Fibroblast of gingiva (primary cell): ENCODE measurements around the gene KANK3.
"Not testable (repeated sequence)": the region's sequence is repeated elsewhere in the genome, so short reads cannot be mapped to it uniquely, and the experiment has no call there.

Source experiments
- DNase-seq: peaks from one replicate; pipeline ENCODE4 v3.0.0-alpha.2; 2011; ENCODE audit warnings: low read depth

Gene KANK3

GRCh38 chr19:8337728-8338127 is 5.3 kb downstream of the KANK3 start:
- no peak for DNase-seq

DNA sequence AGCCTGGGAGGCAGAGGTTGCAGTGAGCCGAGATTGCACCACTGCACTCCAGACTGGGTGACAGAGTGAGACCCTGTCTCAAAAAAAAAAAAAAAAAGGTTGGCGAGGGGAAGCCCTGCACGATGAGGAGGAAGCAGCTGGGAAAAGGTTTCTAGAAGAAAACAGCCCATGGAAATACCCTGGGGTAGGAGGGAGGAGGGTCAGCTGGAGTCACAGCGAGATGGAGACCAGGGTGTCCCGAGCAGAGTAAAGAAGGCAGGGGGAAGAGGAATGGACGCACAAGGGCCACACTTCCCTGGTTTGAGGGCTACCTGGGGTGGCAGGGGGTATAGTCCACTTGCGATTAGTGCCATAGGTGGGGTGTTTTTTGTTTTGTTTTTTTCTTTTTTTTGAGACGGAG is 6.4 kb downstream of the KANK3 start:
- DNase-seq: no peak

- DNase-seq: no peak
Observed at GRCh38 chr19:8336072-8336569, 6.9 kb downstream of the KANK3 start.

DNA sequence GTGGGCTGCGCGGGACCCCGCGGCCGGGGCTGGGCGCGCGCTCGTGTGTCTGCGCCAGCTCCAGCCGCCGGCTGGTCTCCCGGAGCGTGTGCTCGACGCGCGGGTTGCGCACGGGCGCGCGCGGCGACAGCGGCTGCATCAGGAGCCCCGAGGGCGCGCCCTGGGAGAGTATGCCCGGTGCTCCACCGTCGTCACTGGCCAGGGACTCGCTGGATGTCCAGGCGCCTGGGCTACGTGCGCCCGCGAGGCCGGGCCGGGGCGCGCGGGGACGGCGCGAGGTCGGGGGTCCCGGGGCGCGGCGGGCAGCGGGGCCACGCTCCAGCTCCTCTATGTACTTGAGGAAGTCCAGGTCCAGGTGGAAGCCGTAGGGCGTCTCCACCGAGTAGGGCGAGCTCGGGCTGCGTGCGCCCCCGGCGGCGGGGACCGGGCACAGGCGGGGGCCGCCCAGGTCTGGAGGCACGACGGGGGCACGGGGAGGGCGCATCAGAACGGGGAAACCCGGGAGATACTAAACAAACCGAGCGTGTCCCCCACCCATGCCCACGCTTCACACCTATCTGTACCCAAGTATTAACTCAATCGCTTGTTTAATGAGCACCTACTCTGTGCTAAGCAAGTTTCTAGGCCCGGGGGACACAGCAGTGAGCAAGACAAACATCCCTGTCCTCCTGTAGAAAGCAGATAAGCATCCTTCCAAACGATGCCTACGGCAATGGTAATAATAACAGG is 7.6 kb downstream of the KANK3 start:
- DNase-seq: no peak

GRCh38 chr19:8334458-8335342 is 8.4 kb downstream of the KANK3 start:
- peak; percentile 49 for DNase-seq

GRCh38 chr19:8333767-8334457 is 9.2 kb downstream of the KANK3 start:
- DNase-seq: no peak

- no peak for DNase-seq
Observed at GRCh38 chr19:8332976-8333766, 9.9 kb downstream of the KANK3 start.

DNA sequence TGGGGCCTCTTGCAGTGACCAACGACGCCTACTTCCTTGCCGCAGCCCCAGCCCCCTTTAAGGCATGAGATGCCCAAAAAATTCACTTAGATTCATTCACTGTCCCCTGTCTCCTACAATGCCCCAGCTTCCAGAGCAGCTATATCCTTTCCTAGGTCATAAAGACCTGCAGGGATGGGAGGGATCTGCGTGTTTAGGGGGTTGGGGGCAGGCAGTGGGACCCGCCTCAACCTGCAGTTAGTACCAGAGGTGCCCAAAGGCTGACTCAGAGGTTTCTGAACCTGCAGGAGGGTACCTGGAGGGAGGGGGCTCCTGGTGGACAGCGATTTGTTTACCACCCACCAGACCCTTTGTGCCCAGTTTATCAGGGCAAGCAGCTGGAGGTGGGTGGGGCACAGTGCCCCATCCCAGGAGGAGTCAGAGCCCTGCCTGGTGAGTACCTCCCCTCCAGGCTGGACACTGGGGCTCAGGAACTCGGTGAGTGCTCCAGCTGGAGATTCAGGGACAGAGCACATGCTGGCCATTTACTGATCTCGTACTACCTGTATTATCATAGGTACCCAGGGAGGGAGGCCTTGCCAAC is 11.7 kb downstream of the KANK3 start:
- DNase-seq: no peak

GRCh38 chr19:8329996-8330395 is 13.1 kb downstream of the KANK3 start:
- DNase-seq: no peak

DNA sequence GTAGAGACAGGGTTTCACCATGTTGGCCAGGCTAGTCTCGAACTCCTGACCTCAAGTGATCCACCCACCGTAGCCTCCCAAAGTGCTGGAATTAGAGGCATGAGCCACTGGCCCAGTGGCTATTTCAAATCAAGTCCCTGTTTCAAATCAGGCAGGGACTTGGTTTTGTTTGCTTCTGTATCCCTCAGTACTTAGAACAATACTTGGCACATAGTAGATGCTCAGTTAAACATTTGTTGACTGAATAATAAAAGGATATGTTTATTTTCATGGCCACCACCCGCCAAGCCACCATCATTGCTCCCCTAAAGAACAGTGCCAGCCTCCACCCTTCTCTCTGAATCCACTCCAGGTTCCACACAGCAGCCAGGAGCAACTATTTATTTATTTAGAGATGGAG is 17.6 kb downstream of the KANK3 start:
- DNase-seq: no peak

DNA sequence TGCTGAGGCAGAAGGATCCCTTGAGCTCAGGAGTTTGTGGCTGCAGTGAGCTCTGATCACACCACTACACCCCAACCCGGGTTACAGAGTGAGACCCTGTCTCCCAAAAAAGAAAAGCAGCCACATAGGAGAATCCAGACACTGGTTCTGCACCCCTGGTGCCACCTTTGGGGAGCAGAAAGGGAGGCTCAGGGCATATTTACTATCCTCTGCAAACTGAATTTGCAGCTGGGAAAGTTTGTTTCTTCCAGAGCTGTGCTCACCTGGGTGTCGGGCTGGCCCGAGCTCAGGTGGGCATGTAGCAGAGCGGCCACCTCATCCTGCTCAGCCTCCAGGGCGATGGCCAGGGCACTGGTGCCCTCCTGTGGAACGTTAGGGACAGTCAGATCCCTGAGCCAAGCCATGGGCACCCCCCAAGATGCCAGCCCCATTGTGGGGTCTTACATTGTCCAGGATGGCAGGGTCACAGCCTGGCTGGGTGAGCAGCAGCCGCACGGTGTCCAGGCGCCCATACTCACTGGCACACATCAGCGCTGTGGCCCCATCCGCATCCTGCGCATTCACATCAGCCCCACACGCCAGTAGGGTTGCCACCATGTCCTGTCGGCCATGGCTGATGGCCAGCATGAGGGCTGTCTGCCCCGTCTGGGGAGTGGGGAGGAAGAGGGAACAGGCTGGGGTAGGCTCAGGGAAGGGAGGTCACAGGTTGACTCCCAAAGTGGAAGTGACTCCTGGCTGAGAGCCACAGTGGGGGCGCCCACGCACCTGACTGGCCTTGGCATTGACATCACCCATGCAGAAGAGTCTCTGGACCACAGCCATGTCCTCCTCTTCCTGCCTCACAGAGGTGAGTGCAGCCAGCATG is 18.6 kb downstream of the KANK3 start:
- DNase-seq: no peak

DNA sequence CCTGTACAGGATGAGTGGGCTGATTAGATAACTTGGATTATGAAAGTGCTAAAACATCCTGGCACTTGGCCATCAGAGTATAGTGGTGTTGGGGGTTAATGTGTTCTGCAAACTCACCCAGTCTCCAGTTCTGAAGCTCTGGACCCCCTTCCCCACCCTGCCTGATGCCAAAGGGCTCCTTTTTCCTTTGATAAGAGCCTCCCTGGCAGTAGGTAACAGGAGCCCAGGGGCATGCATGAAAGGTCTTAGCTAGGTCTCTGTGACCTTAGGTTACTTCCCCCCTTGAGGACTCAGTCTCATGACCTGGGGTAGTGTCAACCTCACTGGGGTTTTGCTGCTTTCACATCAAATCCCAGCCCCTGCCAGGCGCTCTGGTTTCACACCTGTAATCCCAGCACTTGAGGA is 19.3 kb downstream of the KANK3 start:
- no peak for DNase-seq

GRCh38 chr19:8322638-8322997 is 20.4 kb downstream of the KANK3 start:
- no peak for DNase-seq

DNA sequence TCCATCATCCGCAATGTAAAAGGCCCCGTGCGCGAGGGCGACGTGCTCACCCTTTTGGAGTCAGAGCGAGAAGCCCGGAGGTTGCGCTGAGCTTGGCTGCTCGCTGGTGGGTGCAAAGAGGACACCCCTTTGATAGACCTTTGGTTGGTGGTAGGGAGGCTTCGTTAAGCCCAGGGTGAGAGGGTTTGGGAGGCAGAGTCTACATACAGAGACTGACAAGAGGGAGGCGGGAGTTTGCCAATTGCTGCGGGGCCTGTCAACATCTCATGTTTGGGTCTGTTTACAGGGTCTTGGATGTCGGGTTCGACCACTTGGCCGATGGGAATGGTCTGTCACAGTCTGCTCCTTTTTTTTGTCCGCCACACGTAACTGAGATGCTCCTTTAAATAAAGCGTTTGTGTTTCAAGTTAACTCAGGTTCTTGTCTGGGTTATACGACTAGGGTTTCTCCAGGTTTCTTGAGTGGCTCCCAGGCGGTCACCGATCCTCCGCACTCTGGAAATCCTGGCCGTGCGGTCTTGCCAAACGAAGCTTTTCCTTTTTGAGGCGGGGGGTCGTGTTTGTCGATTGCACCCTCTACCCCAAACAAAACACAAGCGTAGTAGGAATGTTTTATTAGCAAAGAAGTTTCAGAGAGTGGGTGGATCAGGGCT is 20.9 kb downstream of the KANK3 start:
- no peak for DNase-seq

GRCh38 chr19:8321067-8321985 is 21.7 kb downstream of the KANK3 start, which contains the start of the genes NDUFA7 and RPS28:
Gene NDUFA7, minus strand, starts transcription at chr19:8321375. Its CDS starts 17 bp downstream, at chr19:8321358.
Gene RPS28, plus strand, starts transcription at chr19:8321496. Its CDS starts 35 bp downstream, at chr19:8321531.
- peak; percentile 95 for DNase-seq

GRCh38 chr19:8320564-8321066 is 22.4 kb downstream of the KANK3 start:
- no peak for DNase-seq

DNA sequence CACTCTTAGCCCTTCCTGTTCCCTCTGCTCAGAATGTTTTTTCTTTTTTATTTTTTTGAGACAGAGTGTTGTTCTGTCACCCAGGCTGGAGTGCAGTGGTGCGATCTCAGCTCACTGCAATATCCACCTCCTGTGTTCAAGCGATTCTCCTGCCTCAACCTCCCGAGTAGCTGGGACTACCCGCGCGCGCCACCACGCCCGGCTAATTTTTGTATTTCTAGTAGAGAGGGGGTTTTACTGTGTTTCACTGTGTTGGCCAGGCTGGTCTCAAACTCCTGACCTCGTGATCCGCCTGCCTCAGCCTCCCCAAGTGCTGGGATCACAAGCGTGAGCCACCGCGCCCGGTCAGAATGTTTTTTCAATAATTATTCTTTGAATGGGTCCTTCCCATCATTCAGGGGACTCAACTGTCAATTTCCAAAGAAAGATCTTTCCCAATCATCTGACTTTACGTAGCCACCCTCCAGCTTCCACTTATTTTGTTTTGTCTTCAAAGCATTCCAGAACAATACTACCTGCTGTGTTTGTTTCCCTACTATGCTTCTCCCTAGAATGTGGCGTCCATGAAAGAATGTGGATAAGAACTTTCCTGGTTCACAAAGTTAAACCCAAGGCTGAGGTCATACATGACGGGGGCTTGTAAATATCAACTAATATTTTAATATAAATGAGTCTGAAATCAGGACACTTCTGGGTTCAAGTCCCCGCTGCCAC is 23.1 kb downstream of the KANK3 start:
- DNase-seq: no peak

GRCh38 chr19:8318835-8319234 is 24.2 kb downstream of the KANK3 start:
- not testable (repeated sequence) for DNase-seq
